ENCODE measurements around the gene TROAP.
A peak's percentile ranks its signal among the peaks of the same experiment; 100 is the strongest.
"Not testable (repeated sequence)": the region's sequence is repeated elsewhere in the genome, so short reads cannot be mapped to it uniquely, and the experiment has no call there.

Gene TROAP

DNA sequence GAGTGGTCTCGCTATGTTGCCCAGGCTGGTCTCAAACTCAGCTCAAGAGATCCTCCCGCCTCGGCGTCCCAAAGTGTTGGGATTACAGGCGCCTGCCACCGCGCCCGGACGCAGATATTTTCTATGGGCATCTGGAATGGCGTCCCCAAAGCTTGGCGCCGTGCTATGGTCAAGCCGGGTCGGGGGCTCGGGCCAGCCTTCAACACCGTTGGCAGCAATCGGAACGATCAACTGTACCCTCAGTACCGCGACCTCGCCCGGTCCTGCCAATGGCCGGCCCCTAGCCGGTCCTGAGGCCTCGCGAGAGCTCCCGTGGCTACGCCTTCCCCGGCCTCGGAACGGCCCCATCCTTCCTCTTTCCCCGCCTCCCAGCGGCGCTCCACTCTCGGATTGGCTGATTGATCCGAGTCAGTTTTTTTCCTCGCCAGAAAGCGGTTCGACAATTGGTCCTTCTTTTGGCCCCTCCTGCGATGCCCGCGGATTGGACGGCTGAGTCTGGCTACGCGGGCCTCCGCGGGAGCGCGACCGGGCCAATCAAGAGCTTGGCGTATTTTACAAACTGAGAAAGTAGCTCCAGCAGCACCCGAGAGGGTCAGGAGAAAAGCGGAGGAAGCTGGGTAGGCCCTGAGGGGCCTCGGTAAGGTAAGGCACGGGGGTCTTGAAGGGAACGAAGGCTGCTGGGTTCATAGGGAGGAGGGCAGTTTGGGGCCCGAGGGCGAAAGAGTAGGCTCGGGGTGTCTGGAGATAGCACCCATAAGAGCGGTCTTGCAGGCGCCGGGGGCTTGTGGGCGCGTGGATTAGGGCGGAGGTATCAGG lies at the start of gene TROAP:
Gene TROAP (plus strand): TSS at position 548 of the 816 bp plus-strand sequence. CDS start 354 bp downstream, outside the sequence.
- DNase-seq (ENCODE audit: low read depth in 2 of 2), result peak; percentile 91 to 94

DNA sequence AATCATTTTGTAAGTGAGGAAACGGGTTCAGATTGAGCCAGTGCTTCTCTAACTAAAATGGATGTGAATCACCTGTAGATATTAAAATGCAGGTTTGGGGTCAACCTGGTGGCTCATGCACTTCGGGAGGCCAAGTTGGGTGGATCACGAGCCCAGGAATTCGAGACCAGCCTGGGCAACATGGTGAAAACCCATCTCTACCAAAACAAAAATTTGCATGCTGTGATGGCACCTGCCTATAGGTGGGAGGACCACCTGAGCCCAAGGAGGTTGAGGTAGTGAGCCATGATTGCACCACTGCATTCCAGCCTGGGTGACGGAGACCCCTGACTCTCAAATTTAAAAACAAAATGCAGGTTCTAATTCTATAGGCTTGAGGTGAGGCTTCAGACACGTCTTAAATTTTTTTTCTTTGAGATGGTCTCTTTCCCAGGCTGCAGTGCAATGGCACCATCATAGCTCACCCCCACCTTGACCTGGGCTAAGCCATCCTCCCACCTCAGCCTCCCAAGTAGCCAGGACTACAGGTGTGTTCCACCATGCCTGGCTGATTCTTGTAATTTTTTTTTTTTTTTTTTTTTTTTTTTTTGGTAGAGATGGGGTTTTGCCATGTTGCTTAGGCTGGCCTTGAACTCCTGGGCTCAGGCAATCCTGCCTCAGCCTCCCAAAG lies 49.2 kb upstream of the TROAP start:
- no peak for DNase-seq (ENCODE audit: low read depth in 2 of 2)

DNA sequence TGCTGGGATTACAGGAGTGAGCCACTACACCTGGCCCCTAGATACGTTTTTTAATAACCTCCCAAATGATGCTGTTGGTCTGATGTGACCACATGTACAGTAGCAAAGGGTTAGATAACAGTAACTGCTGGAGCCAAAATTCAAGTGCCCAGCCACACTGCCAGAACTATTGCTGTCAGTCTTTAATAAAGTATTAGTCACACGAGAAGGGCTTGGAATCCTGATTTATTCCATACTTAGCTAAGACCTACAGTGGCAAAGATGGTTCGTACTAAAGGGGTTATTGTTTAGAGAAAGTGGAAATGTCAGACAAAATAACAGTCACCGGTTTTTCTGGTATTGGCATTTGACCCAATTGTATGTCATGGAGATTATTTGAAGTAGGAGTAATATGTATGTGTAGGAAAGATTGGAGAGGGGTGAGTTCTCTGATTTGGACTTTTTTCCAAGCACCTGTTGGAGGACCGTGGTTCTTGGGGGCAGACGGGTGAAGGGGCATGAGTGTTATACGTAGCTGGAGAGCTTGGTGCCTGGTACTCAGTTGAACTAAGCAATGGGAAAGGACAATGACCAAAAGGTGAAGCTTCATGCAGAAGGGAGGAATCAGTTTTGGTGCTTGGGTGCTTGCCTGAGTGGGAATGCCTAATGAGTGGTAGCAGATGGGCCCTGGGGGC lies 48.5 kb upstream of the TROAP start:
- DNase-seq (ENCODE audit: low read depth in 2 of 2), result no peak

DNA sequence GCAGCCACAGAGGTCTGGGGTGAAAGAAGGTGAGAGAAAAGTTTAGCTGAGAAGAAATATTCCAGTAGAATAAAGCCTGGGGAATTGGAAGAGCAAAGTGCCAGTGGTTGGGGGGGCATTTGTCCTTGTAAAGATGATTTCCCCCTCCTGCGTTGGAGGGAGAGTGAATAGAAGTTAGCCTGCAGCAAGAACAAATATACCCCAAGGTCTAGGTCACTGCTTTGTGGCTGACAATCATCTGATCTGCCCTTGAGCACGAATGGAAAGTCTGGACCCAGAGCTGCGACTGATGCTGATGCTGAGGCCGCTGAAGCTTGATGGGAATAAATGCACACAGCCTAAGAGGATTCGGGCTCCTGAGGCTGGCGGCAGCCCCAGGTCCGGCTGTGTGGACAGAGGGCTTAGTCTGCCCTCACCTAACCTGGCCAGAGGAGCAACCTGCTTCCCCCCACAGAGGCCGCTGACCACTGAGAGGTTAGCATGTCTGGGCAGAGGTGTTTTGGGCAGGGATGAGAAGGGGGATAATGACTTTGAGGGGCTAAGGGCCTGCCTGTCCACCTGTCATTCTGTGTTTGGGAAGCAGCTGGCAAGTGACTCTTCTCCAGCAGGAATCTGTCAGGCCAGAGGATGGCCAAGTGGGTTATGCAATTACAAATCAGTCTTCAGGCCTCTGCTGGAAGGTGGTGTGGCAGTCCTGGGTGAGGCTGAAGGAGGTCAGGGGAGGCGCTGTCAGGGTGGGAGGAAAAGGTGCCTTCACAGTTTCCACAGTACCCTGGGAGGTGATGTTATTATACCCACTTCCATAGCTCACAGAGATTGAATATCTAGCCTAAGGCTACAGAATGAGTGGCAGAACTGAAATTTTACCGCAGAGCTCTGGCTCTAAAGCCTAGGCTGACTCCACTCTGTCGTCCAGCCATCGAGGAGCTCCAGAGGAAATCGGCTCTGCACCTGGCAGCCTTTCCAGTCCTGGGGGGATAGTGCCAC lies 46.5 kb upstream of the TROAP start:
- no peak for DNase-seq (ENCODE audit: low read depth in 2 of 2)

DNA sequence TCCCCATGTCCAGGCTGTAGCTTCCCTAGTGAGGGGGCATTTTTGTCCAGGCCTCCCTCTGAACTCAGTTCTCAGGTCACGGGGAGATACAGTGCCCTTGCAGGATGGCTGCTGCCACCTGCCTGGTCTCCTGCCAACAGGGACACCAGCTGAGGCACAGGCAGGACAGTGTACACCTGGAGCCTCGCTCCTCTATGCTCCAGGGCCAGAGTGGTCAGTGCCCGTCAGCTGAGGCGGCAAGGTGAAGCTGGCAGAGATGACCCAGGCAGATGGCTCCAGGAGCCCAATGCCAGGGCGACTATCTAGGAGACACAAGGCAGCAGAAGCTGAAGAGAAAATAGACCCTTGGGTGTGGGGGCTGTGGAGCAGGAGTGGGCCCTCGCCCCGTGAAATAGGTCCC lies 45.6 kb upstream of the TROAP start:
- DNase-seq (ENCODE audit: low read depth in 2 of 2), result no peak

GRCh38 chr12:49279706-49280159 lies 43.3 kb upstream of the TROAP start:
- no peak for DNase-seq (ENCODE audit: low read depth in 2 of 2)

GRCh38 chr12:49280545-49280944 lies 42.5 kb upstream of the TROAP start:
- not testable (repeated sequence) for DNase-seq (ENCODE audit: low read depth in 2 of 2)

DNA sequence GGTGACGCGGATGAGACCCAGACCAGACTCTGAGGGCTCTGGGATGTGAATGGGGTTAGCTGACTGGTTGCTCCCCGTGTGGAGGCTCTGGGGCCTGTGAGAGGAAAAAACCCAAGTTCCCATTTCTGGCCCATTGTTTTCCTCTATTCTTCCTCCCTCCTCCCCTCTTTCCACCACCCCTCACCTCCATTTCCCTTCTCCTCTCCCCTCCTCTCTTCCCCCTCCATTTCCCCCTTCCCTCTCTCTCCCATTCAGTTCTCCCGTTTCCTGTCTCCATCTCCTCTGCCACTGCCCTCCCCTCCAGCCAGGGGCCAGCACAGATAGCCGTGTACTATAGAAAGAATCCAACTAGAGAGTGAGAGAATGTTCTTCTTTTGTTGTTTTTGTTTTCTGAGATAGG lies 40.8 kb upstream of the TROAP start:
- no peak for DNase-seq (ENCODE audit: low read depth in 2 of 2)

GRCh38 chr12:49282740-49283375 lies 40.2 kb upstream of the TROAP start:
- not testable (repeated sequence) for DNase-seq (ENCODE audit: low read depth in 2 of 2)

DNA sequence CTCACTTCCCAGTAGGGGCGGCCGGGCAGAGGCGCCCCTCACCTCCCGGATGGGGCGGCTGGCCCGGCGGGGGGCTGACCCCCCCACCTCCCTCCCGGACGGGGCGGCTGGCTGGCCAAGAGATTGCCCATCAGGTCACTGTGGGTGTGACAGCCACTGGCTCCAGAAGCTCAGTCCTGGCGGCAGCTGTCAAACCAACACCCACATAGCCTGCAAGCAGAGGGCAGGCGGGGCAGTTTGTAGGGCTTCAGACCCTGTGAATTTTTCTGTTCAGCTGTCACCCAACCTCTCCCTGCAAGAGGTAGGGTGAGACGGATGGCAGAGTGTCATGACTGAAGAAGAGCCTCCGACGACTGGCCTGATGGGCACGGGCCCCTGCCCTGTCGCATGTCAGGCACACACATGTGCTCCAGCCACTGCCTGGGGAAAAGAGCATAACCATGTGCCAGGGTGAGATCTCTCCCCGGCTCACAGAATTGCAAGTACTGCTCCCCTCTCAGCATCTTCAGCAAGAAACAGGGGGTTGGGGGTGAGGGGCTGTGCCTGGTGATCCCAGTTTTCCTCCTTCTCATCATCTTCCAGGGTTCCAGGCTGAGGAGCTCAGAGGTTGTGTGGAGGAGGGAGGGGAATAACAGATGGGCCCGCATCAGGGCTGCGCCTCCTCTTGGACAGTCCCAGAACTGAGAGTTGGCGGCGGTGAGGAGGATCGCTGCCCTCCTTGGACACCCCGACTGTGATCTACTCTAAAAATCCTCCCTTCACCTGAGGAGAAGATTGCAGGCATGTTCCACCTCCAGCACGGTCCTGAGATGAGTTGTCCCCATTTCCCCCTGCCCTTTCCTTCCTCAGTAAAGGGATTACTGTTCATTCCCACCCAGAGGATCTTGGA lies 39.3 kb upstream of the TROAP start:
- no peak for DNase-seq (ENCODE audit: low read depth in 2 of 2)

DNA sequence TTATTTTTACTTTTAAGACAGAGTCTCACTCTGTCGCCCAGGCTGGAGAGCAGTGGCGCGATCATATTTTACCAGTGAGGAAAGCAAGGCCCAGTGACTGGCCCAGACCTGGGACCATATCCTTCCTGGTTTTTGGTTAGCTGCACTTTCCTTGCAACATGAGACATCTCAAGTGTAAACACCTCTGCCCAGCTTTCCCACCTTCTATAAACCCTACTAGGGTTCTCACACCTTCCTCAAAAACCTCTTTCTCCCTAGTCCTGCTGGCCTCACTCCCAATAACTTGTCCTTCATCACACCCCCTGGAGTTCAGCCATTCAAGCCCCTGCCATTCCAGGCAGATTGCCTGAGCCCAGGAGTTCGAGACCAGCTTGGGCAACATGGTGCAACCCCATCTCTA lies 38.4 kb upstream of the TROAP start:
- DNase-seq (ENCODE audit: low read depth in 2 of 2), result no peak

DNA sequence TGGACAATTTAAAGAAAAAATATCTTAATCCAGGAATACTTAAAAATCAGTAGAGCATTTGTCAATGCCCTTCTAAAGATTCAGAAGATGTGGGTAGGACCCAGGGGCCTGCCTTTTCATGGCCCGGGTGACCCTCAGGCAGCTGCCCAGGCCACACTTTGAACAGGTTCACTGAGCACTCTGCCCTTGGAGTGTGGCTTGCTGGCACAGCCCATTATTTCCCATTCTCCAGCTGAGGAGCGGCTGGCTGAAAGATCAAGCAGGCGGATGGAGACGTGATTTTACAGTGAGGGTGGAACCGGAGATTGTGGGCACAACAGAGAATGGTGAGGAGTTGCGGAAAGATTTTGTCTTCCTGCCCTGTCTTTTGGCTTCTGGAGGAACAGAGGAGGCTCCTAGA lies 35.2 kb upstream of the TROAP start:
- no peak for DNase-seq (ENCODE audit: low read depth in 2 of 2)

DNA sequence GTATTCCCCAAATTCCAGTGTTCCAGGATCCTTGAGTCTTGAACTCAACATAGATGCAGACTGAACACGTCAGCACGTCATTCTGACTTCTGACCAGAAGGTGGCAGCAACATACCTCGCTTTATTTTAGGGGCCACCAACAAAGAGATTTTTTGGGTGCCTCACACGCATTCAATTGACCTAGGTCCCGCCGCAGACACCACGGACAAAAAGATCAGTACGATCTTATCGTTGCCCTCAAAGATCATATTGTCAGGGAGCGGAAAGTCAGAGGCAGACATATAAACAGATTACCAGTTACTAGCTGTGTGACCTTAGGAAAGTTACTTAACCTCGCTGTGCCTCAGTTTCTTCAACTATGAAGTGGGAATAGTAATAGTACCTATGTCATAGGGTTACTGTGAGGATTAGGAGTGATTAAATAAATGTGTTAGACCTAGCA lies 34.6 kb upstream of the TROAP start:
- peak; percentile 37 to 43 for DNase-seq (ENCODE audit: low read depth in 2 of 2)

DNA sequence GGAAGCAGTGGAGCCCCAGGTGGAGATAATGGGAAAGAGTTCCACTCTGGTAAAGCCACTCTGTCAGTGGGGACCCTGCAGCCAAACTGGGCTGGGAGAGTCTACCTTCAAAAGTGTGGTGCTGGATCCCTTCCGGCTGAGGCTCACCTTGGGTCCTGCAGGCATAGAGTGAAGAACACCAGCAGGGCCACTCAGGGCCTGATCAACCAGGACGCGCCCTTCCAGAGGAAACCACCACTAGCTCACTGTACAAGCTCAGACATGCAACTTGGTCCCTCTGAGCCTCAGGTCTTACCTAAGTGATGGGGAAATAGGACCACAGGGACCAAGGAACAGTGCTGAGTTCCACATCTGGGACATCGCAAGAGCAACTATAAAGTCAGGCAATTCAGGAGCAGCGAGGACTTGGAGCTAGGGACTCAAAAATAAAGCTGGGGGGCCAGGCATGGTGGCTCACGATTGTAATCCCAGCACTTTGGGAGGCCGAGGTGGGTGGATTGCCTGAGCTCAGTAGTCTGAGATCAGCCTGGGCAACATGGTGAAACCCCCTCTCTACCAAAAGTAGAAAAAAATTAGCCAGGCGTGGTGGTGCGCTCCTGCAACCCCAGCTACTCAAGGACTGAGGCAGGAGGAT lies 34.0 kb upstream of the TROAP start:
- no peak for DNase-seq (ENCODE audit: low read depth in 2 of 2)

DNA sequence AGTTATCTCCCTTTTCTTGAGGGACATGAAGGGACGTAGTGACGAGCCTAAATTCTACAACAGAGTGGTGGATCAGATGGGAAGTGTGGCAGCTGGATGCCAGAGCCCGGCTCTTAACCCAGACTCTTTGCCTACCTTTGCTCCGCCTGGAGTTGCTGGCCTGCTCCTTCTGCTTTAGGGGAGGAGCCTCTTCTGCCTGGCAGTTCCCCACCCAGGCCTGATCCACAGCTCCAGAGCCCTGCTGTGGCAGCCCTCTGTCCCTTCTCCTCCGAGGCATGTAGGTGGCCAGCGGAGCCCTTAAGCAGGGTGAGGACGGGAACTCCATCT lies 30.4 kb upstream of the TROAP start:
- DNase-seq (ENCODE audit: low read depth in 2 of 2), result no peak

DNA sequence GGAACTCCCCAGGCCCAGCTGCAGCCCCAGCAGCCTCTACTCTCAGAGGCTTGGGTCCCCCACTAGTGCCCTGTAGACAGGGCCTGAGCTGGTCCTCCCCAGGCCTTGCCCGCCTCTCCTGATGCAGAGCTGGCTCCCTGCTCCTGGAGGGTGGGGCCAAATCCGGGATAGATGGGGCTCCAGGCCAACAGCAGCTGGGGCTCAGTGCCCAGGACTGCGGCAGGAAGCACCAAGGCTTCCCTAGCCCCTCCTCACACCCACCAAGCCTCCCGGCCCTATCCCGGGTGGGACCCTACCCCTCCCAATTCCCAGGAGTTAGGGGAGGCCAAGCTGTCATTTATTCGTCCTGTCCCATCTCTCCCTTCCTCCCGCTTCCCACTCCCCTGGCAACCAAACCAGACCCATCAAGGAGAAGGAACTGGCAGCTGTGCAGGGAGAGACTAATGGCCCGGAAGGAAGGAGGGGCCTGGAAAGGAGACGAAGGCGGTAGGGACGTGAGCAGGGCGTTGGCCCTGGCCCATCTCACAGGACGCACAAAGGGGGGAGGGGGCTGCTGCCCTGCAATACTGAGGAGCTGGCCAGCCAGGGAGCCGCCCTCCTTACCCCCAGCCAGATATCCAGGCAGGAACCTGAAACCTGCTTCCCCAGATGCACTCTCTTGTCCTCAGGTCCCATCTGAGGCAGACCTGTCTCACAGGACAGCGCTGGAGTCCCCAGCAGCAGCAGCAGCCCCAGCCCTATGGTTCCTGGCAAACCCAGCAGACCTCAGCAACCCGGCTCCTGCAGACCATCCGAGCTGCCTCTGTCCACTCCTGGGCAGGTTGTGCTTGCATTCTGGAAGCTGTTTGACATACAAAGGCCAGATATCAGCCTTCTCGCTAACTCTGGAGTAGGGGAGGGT lies 29.7 kb upstream of the TROAP start:
- DNase-seq (ENCODE audit: low read depth in 2 of 2), result no peak

DNA sequence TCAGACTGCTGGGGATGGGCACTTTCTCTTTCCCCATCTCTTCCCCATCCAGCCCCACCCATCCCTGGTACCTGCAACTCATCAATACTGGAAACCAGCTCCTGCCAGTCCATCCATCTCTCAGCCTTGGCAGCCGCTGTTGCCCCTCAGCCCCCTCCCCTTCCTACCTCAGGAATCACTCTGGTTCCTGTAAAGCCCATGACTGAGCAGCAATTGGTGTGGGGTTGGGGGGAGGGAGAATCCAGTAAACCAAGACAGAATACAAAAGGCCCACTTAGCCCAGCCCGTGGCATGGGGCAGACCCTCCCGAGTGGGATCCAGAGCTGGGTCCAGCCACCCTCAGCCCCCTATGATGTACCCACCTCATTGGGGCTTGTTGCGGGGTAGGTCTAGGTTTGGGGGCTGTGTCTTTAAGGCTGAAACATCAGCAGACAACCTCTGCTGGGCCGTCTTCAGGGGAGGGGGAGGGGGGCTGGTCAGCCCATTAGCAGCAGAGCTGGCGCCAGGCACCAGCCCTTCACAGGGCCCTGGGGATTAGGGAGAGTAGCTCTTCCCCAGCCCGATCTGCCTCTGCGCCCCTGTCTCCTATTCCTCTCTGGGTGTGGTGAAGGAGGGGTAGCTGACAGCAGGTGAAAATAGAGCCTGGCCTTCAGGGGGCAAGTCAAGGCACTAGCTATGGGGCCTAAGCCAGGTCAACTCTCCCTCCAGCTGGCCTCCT lies 28.8 kb upstream of the TROAP start:
- DNase-seq (ENCODE audit: low read depth in 2 of 2), result no peak

- DNase-seq (ENCODE audit: low read depth in 2 of 2), result no peak
Measured at GRCh38 chr12:49294804-49295081, 28.3 kb upstream of the TROAP start.
